HepG2 (cell line): ENCODE measurements around the gene PLK4. TPM values are rescaled to one million over a fixed set of nuclear protein-coding genes. Genes with fewer than 3 reads are reported as not detected.

Experiments
- ATAC-seq: fragments of 200-7000 bp; cut with Tn5 transposase; 3 replicates; pipeline ENCODE4 v1.9.1; 2020; ENCODE audit warnings: mild to moderate bottlenecking, moderate library complexity
- BruUV-seq: library from RNA; stranded (reverse); fragments of 400-500 nt; replicated peaks from 2 replicates; lab custom pipeline; 2021; lab: Mats Ljungman, UMichigan
- CTCF ChIA-PET: fragments of 300-600 bp; formaldehyde crosslinking; extraction: SDS; loops from one replicate; lab custom pipeline; 2021; ENCODE audit warnings: low total read pairs, inconsistent platforms, low intra/inter-chr PET ratio; lab: Yijun Ruan, JAX
- POLR2A ChIA-PET: fragments of 350-600 bp; sonication (Branson Sonifier 250); formaldehyde crosslinking; loops from one replicate; lab custom pipeline; 2020; ENCODE audit warnings: antibody characterized with exemption, inconsistent platforms; lab: Yijun Ruan, JAX
- DNase-seq: peaks from one replicate; pipeline ENCODE4 v3.0.0-alpha.2; 2015; ENCODE audit warnings: low spot score
- FAIRE-seq: peaks from 3 replicates; lab custom pipeline; 2011; peaks lifted over from hg19 to GRCh38; lab: Jason Lieb, UNC
- H2AFZ ChIP-seq: one replicate; pipeline ENCODE4 v1.6.1; 2011; ENCODE audit warnings: low read length, inconsistent platforms
- H3K27ac ChIP-seq: fragments of 300-600 bp; 3 replicates; pipeline ENCODE4 v1.8.0; 2011; ENCODE audit warnings: mixed run types, mild to moderate bottlenecking, mixed read lengths, low read length, inconsistent platforms; ENCODE audit not compliant: insufficient read depth; ENCODE audit errors: extremely low read length
- H3K27me3 ChIP-seq, 2 experiments: fragments of 200-600 bp in 1 of 2; 2 replicates in 1 of 2; 3 replicates in 1 of 2; pipeline versions ENCODE4 v1.6.0 to v1.8.0; 2011; ENCODE audit warnings: low read length in 2 of 2, mild to moderate bottlenecking in 2 of 2, moderate library complexity in 2 of 2, inconsistent platforms in 1 of 2; ENCODE audit not compliant: insufficient read depth in 2 of 2, control insufficient read depth in 1 of 2
- H3K36me3 ChIP-seq, 2 experiments: fragments of 200-600 bp in 1 of 2; replicated peaks in 1 of 2; 2 replicates in 1 of 2; 3 replicates in 1 of 2; pipeline versions ENCODE4 v1.5.1 to v1.8.0; 2011; ENCODE audit warnings: low read length in 2 of 2, inconsistent platforms in 1 of 2; ENCODE audit not compliant: insufficient read depth in 2 of 2, control insufficient read depth in 1 of 2
- H3K4me1 ChIP-seq: 2 replicates; pipeline ENCODE4 v1.5.1; 2012; ENCODE audit warnings: low read length, inconsistent platforms; ENCODE audit not compliant: insufficient read depth
- H3K4me2 ChIP-seq: 2 replicates; pipeline ENCODE4 v1.6.0; 2011; ENCODE audit warnings: low read depth, low read length, inconsistent platforms
- H3K4me3 ChIP-seq, 3 experiments: fragments of 200-600 bp in 1 of 3; sonication (generic), shearing (Covaris generic) in 1 of 3; replicated peaks in 1 of 3; 2 replicates each; pipeline ENCODE4 v1.5.1; 2011 to 2016; ENCODE audit warnings: low read length in 3 of 3, inconsistent platforms in 2 of 3, low read depth in 2 of 3, mild to moderate bottlenecking in 2 of 3, control low read depth in 1 of 3, mixed read lengths in 1 of 3; ENCODE audit not compliant: insufficient read depth in 1 of 3
- H3K79me2 ChIP-seq: one replicate; pipeline ENCODE4 v1.6.1; 2011; ENCODE audit warnings: low read length, inconsistent platforms; ENCODE audit not compliant: insufficient read depth
- H3K9ac ChIP-seq: 2 replicates; pipeline ENCODE4 v1.6.0; 2011; ENCODE audit warnings: mild to moderate bottlenecking, low read depth, low read length, inconsistent platforms; ENCODE audit not compliant: insufficient read depth
- H3K9me3 ChIP-seq: 2 replicates; pipeline ENCODE4 v1.5.1; 2012; ENCODE audit warnings: mild to moderate bottlenecking, low read length
- H4K20me1 ChIP-seq: 2 replicates; pipeline ENCODE4 v1.6.0; 2011; ENCODE audit warnings: inconsistent platforms, mild to moderate bottlenecking, low read length, moderate library complexity; ENCODE audit not compliant: insufficient read depth
- EED ChIP-seq: sonication (generic); formaldehyde crosslinking; IDR thresholded peaks from 2 replicates; pipeline ENCODE4 v1.5.0; 2020; ENCODE audit warnings: mild to moderate bottlenecking, missing genetic modification reagents
- ERF ChIP-seq: IDR thresholded peaks from 2 replicates; pipeline ENCODE4 v1.6.1; 2018; ENCODE audit warnings: missing biosample characterization, missing genetic modification reagents
- HMGA1 ChIP-seq: sonication (generic); formaldehyde crosslinking; conservative IDR thresholded peaks from 2 replicates; pipeline ENCODE4 v1.4.0; 2020; ENCODE audit warnings: missing genetic modification reagents
- HOXA7 ChIP-seq: sonication (generic); formaldehyde crosslinking; IDR thresholded peaks from 2 replicates; pipeline ENCODE4 v1.8.1; 2022; ENCODE audit warnings: mild to moderate bottlenecking, missing genetic modification reagents, moderate library complexity
- JDP2 ChIP-seq: sonication (generic); formaldehyde crosslinking; IDR thresholded peaks from 2 replicates; pipeline ENCODE4 v1.8.1; 2022; ENCODE audit warnings: missing genetic modification reagents, borderline replicate concordance
- KDM2A ChIP-seq: sonication (generic); formaldehyde crosslinking; IDR thresholded peaks from 2 replicates; pipeline ENCODE4 v1.4.0; 2020; ENCODE audit warnings: low read depth, missing genetic modification reagents, borderline replicate concordance
- MYNN ChIP-seq: sonication (generic); formaldehyde crosslinking; IDR thresholded peaks from 2 replicates; pipeline ENCODE4 v1.4.0; 2020; ENCODE audit warnings: mild to moderate bottlenecking, low read depth, missing genetic modification reagents
- NAIF1 ChIP-seq: sonication (generic); formaldehyde crosslinking; IDR thresholded peaks from 2 replicates; pipeline ENCODE4 v1.5.0; 2020; ENCODE audit warnings: mild to moderate bottlenecking, missing genetic modification reagents, borderline replicate concordance
- NONO ChIP-seq, 2 experiments: fragments of 450-650 bp in 1 of 2; sonication (generic) in 1 of 2; formaldehyde crosslinking in 1 of 2; IDR thresholded peaks in 1 of 2; conservative IDR thresholded peaks in 1 of 2; 2 replicates each; pipeline versions ENCODE4 v1.6.1 to v1.8.0; 2017 to 2022; ENCODE audit warnings: mild to moderate bottlenecking in 1 of 2, missing genetic modification reagents in 1 of 2, moderate library complexity in 1 of 2
- REXO4 ChIP-seq: sonication (generic); formaldehyde crosslinking; IDR thresholded peaks from 2 replicates; pipeline ENCODE4 v1.8.0; 2022; ENCODE audit warnings: missing genetic modification reagents, mild to moderate bottlenecking, borderline replicate concordance
- ZMAT3 ChIP-seq: sonication (generic); formaldehyde crosslinking; conservative IDR thresholded peaks from 2 replicates; pipeline ENCODE4 v1.7.0; 2021; ENCODE audit warnings: missing genetic modification reagents
- ZNF12 ChIP-seq: sonication (generic); formaldehyde crosslinking; IDR thresholded peaks from 2 replicates; pipeline ENCODE4 v1.5.0; 2020; ENCODE audit warnings: missing genetic modification reagents
- ZNF20 ChIP-seq: sonication (generic); formaldehyde crosslinking; IDR thresholded peaks from 2 replicates; pipeline ENCODE4 v1.4.0; 2020; ENCODE audit warnings: mild to moderate bottlenecking, moderate library complexity, missing genetic modification reagents
- ZNF3 ChIP-seq: IDR thresholded peaks from 2 replicates; pipeline ENCODE4 v1.7.0; 2017; ENCODE audit warnings: inconsistent platforms
- ZNF329 ChIP-seq: sonication (generic); formaldehyde crosslinking; IDR thresholded peaks from 2 replicates; pipeline ENCODE4 v1.9.0; 2021; ENCODE audit warnings: low read depth, mild to moderate bottlenecking, missing genetic modification reagents
- ZNF607 ChIP-seq: sonication (generic); formaldehyde crosslinking; IDR thresholded peaks from 2 replicates; pipeline ENCODE4 v1.5.1; 2020; ENCODE audit warnings: missing genetic modification reagents, mild to moderate bottlenecking, borderline replicate concordance
- ZNF652 ChIP-seq: IDR thresholded peaks from 2 replicates; pipeline ENCODE4 v1.6.1; 2016; ENCODE audit warnings: low read depth, borderline replicate concordance
- ZNF777 ChIP-seq: sonication (generic); formaldehyde crosslinking; IDR thresholded peaks from 2 replicates; pipeline ENCODE4 v1.4.0; 2020; ENCODE audit warnings: missing genetic modification reagents
- WGBS: methylation state at CpG from one replicate; pipeline ENCODE4 v1.1.6; 2017; ENCODE audit warnings: low lambda C conversion rate; 5-methylcytosine and 5-hydroxymethylcytosine counted together
- in situ Hi-C: cut with HindIII; loops from 2 replicates; pipeline ENCODE4 v1.10.0; 2017; ENCODE audit warnings: low pct_unique_long_range_greater_than_20kb; ENCODE audit not compliant: extremely low pct_ligation_motif_present
- intact Hi-C: fragments of 100-400 bp; cut with micrococcal nuclease; formaldehyde crosslinking; loops from one replicate; pipeline ENCODE4 v1.10.0; 2022; ENCODE audit not compliant: unreplicated experiment
- polyA plus RNA-seq, 8 experiments: library from polyadenylated mRNA; depleted of rRNA in 3 of 8; stranded (reverse) in 7 of 8; unstranded in 1 of 8; fragments of >200 nt; fragmentation: Illumina TruSeq in 4 of 8; extraction: Trizol in 4 of 8; gene quantifications; 2 replicates each; pipeline versions ENCODE4 v1.2.1 to v1.2.3, GENCODE V29; 2011 to 2016; ENCODE audit warnings: low read depth in 4 of 8, missing spikeins in 1 of 8, mixed read lengths in 1 of 8; ENCODE audit not compliant: insufficient read depth in 1 of 8
- total RNA-seq, 5 experiments: library from RNA; depleted of rRNA; stranded (reverse); fragments of >200 nt; fragmentation: Illumina TruSeq; extraction: Trizol; gene quantifications; 2 replicates each; pipeline ENCODE4 v1.2.3, GENCODE V29; 2016; ENCODE audit warnings: low read depth in 1 of 5
- TF ChIP-seq, protein P1 (sequence below): sonication (generic); formaldehyde crosslinking; IDR thresholded peaks from 2 replicates; pipeline ENCODE4 v1.8.1; 2022; ENCODE audit warnings: mild to moderate bottlenecking, missing genetic modification reagents
- TF ChIP-seq, protein P2 (sequence below): sonication (generic); formaldehyde crosslinking; IDR thresholded peaks from 2 replicates; pipeline ENCODE4 v1.8.0; 2022; ENCODE audit warnings: mild to moderate bottlenecking, missing genetic modification reagents, borderline replicate concordance

Gene PLK4
- total and polyA plus RNA-seq, 2 of the 13 experiments (the other 11 are each of a cell fraction or from before 2014, with no cell fraction given), result 22.4 to 46.1 TPM

DNA sequence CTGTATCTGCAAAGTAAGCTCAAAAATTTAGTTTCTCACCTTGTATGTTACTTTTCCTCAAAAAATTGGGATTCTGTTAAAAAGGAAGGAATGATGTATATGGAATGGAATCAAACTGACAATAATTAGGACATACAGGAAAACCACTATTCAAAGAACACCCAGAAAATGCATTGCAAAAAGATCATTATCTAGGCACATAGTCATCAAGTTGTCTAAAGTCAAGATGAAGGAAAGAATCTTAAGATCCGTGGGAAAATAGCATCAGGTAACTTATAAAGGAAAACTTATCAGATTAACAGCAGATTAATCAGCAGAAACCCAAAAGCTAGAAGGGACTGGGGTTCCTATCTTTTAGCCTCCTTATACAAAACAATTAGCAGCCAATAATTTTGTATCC lies 23.1 kb upstream of the PLK4 start:
- FAIRE-seq (no peak), ATAC-seq (no peak), DNase-seq (no peak)
- Histone ChIP-seq H3K36me3 (no peaks in the 10 kb centered on the region), H3K27ac (no peak overlapping the region), H3K27me3 (no peaks in the 10 kb centered on the region), H3K4me3 (no peak overlapping the region), H4K20me1 (no peaks in the 10 kb centered on the region), H3K4me1 (peaks cover 11% of the 10 kb centered on the region), H3K9me3 (no peaks in the 10 kb centered on the region), H2AFZ (no peak overlapping the region), H3K9ac (no peak overlapping the region), H3K79me2 (peaks cover 3% of the 10 kb centered on the region), H3K4me2 (no peak overlapping the region)
- 97% methylated on average over 1 of the region's 1 CpG for WGBS
- POLR2A ChIA-PET, result no interaction called here
- in situ Hi-C loops (no loop called here), intact Hi-C loops (no loop called here)
- CTCF ChIA-PET, result no interaction called here
- BruUV-seq, result no TSS peak
- TF ChIP-seq ZNF777 (CRISPR knock-in tag) (no peak), NAIF1 (CRISPR knock-in tag) (no peak), EED (CRISPR knock-in tag) (no peak), ERF (CRISPR knock-in tag) (no peak), ZNF3 (CRISPR knock-in tag) (no peak), REXO4 (CRISPR knock-in tag) (no peak), KDM2A (CRISPR knock-in tag) (no peak), ZNF607 (CRISPR knock-in tag) (no peak), ZNF12 (CRISPR knock-in tag) (no peak), ZNF20 (no peak), JDP2 (CRISPR knock-in tag) (no peak), ZMAT3 (CRISPR knock-in tag) (no peak), ZNF652 (no peak), HMGA1 (CRISPR knock-in tag) (no peak), HOXA7 (CRISPR knock-in tag) (no peak), NONO (IDR thresholded peaks at IDR 0.05) (no peak), NONO (CRISPR knock-in tag; conservative IDR thresholded peaks at IDR 0.05) (no peak), ZNF329 (no peak), MYNN (CRISPR knock-in tag) (no peak)
- TF ChIP-seq, protein P1, sequence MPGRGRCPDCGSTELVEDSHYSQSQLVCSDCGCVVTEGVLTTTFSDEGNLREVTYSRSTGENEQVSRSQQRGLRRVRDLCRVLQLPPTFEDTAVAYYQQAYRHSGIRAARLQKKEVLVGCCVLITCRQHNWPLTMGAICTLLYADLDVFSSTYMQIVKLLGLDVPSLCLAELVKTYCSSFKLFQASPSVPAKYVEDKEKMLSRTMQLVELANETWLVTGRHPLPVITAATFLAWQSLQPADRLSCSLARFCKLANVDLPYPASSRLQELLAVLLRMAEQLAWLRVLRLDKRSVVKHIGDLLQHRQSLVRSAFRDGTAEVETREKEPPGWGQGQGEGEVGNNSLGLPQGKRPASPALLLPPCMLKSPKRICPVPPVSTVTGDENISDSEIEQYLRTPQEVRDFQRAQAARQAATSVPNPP (CRISPR knock-in tag), result no peak
- TF ChIP-seq, protein P2, sequence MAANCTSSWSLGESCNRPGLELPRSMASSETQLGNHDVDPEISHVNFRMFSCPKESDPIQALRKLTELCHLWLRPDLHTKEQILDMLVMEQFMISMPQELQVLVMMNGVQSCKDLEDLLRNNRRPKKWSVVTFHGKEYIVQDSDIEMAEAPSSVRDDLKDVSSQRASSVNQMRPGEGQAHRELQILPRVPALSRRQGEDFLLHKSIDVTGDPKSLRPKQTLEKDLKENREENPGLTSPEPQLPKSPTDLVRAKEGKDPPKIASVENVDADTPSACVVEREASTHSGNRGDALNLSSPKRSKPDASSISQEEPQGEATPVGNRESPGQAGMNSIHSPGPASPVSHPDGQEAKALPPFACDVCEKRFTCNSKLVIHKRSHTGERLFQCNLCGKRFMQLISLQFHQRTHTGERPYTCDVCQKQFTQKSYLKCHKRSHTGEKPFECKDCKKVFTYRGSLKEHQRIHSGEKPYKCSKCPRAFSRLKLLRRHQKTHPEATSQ (CRISPR knock-in tag), result no peak
- TF ChIP-seq, all 625 proteins: peak for 0
